Neuron (in vitro differentiated cells): ENCODE results near the gene RAB44.
"Not testable (repeated sequence)": the region's sequence is repeated elsewhere in the genome, so short reads cannot be mapped to it uniquely, and the experiment has no call there.

Experiments used
- H2AFZ ChIP-seq: one replicate; pipeline ENCODE4 v1.6.1; 2013; ENCODE audit warnings: low read depth, mild to moderate bottlenecking, inconsistent platforms, low read length, moderate library complexity
- H3K27me3 ChIP-seq: one replicate; pipeline ENCODE4 v1.6.1; 2013; ENCODE audit warnings: low read length; ENCODE audit not compliant: insufficient read depth
- H3K36me3 ChIP-seq: one replicate; pipeline ENCODE4 v1.6.1; 2013; ENCODE audit warnings: low read length; ENCODE audit not compliant: insufficient read depth
- H3K4me1 ChIP-seq: one replicate; pipeline ENCODE4 v1.6.1; 2013; ENCODE audit warnings: low read length; ENCODE audit not compliant: insufficient read depth
- H3K4me3 ChIP-seq: 2 replicates; pipeline ENCODE4 v1.5.1; 2013; ENCODE audit warnings: mild to moderate bottlenecking, low read length, moderate library complexity
- H3K9me3 ChIP-seq: one replicate; pipeline ENCODE4 v1.6.1; 2013; ENCODE audit warnings: low read length

RAB44 gene

DNA sequence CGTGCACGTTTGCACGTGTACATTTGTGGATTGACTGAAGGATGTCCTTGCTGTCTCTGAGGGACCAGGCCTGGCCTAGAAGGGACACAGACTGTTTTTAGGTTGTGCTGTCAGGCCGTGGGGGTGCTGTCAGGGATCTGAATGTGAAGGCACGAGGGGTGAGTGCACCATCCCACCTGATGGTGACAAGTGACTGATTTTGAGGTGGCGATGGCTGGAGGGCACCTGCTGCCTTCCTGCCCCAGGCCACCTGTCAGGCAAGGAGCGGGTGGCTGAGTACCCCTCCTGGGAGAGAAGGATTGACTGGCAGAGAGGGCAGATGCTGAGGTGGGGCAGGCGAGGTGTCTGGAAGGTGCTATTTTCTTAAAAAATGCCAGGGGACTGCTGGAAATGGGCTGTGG lies 1.2 kb downstream of the RAB44 start:
- Histone ChIP-seq H3K36me3 (no peaks in the 10 kb centered on the region), H3K4me1 (peaks cover 4% of the 10 kb centered on the region), H3K4me3 (no peak overlapping the region), H2AFZ (no peak overlapping the region), H3K27me3 (no peaks in the 10 kb centered on the region), H3K9me3 (peaks cover 4% of the 10 kb centered on the region)

DNA sequence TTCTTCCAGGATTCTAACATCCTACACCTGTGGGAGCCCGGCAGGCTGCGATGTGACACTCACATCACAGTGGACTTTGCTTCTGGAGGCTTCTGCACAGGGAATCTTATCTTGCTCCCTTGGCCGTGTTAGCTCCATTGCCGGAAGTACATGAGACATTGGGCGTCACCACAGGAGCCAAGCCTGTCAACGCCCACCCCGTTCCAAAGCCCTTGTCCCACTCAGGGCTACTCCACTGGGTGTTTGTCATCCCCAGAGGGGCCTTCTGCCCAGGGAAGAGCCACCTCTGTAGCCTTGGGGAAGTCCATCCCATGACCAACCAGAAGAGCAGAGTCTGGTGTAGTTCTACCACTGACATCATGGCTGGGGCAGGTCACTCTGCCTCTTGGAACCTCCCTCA lies 1.7 kb downstream of the RAB44 start:
- H3K4me3 ChIP-seq: no peak overlapping the region
- no peaks in the 10 kb centered on the region for H3K36me3 ChIP-seq
- H3K9me3 ChIP-seq: peaks cover 9% of the 10 kb centered on the region
- peaks cover 4% of the 10 kb centered on the region for H3K4me1 ChIP-seq
- H2AFZ ChIP-seq: no peak overlapping the region
- no peaks in the 10 kb centered on the region for H3K27me3 ChIP-seq

DNA sequence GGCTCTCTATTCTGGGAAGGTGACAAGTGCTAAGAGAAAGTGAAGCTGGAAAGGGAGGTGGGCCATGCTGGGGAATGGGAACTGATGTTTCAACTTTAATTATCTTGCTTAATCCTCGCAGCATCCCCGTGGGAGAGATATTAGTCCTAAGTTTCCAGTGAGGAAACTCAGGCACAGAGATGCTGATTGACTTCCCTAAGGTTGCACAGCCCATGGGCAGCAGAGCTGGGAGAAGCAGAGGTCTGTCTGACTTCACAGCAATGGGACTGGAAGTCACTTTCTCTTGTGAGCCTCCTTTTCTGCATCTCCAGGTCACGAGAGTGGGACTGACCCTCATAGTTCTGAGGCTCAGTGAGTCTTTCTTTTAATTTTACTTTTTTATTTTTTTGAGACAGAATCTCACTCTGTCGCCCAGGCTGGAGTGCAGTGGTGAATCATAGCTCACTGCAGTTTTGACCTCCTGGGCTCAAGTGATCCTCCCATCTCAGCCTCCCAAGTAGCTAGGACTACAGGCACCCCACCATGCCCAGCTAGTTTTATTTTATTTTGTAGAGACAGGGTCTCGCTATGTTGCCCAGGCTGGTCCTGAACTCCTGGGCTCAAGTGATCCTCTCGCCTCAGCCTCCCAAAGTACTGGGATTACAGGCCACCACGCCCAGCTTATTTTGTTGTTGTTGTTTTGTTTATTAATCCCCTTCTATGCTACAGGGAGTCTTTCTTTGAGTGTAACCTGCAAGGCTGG lies 2.6 kb downstream of the RAB44 start:
- H2AFZ ChIP-seq: no peak overlapping the region
- no peaks in the 10 kb centered on the region for H3K27me3 ChIP-seq
- H3K9me3 ChIP-seq: peaks cover 9% of the 10 kb centered on the region
- H3K4me1 ChIP-seq: peaks cover 4% of the 10 kb centered on the region
- no peaks in the 10 kb centered on the region for H3K36me3 ChIP-seq
- H3K4me3 ChIP-seq: no peak overlapping the region

DNA sequence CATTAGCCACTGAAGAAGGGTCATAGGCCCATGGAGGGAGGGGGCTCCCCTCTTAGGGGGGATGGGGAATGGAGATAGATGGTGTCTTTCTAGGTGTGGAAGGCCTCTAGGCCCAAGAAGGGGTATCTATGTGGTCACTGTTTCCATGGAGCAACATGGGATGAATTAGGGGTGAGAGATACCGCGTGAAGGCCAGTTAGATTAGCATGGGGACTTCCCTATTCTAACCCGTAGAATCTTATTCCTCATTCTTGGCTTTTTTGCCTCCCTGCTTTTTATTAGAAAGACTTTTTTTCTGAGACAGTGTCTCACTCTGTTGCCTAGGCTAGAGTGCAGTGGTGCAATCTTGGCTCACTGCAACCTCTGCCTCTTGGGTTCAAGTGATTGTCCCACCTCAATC lies 3.2 kb downstream of the RAB44 start:
- Histone ChIP-seq H3K36me3 (no peaks in the 10 kb centered on the region), H3K4me3 (no peak overlapping the region)

DNA sequence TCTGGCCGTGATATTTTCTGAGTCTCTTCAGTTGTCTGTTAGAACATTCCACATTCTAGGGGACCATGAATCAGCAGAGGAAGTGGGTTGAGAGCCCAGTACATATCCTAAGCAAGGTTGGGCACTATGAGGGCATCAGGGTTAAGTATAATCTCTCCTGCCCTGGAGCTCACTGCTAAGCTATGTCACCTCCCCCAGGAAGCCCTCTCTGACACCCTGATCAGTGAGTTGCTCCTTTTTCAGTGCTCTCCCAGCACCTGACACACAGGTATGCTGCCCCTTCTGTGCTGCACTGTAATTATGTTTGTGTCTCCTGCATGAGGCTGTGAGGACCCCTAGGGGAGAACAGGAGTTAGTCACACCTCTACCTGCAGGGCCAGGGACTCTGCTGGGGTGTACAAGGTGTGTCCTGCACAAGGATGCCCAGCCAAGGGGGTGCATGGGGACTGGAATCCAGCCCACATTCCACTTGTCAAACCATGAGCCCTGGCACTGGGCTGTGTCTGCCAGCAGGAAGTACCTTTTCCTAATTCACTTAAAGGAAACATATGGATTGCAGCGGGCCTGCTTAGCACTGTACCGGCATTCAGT lies 3.9 kb downstream of the RAB44 start:
- peaks cover 4% of the 10 kb centered on the region for H3K4me1 ChIP-seq

More for the DNA sequence above, 3.2 kb downstream of the RAB44 start:
- Histone ChIP-seq H3K27me3 (no peaks in the 10 kb centered on the region), H3K4me1 (peaks cover 4% of the 10 kb centered on the region), H3K9me3 (peaks cover 9% of the 10 kb centered on the region), H2AFZ (no peak overlapping the region)

DNA sequence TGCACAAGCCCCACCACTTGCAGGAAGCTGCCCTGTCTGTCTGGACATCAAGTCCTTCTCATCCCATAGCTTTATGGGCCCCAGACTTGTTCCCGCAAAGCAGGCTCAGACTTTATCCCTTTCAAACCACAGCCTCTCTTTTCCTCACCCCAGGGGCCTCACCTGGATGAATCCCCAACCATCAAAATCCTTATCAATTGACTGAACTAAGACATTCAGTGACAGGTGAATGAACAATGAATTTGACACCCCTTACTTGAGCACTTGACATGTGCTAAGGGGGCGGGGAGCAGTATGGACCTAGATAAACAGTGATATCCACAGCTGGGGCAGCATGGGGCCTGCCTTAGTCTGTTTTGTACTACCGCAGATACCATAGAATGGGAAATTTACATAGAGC lies 5.0 kb downstream of the RAB44 start:
- H3K27me3 ChIP-seq: no peaks in the 10 kb centered on the region

More for the DNA sequence above, 3.9 kb downstream of the RAB44 start:
- H2AFZ ChIP-seq: no peak overlapping the region
- H3K36me3 ChIP-seq: no peaks in the 10 kb centered on the region
- peaks cover 9% of the 10 kb centered on the region for H3K9me3 ChIP-seq
- no peaks in the 10 kb centered on the region for H3K27me3 ChIP-seq
- H3K4me3 ChIP-seq: no peak overlapping the region

DNA sequence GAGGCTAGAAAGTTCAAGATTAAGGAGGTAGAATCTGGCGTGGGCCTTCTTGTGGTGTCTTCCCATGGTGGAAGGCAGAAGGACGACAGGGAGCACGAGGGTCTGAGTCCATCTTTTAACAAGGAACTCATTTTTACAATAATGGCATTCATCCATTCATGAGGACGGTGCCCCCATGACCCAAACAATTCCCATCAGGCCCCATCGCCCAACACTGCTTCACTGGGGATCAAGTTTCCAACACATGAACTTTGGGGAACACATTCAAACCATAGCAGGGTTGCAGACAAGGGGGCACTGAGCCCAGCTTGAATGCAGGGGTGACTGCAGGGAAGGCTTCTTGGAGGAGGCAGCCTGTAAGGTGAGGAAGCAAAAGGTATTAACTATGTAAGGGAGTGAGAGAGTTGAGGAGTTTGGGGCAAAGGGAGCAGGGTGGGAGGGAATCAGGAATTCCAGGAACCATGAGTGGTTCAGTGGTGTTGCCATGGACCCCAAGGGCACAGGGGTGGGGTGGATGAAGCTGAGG lies 5.5 kb downstream of the RAB44 start:
- no peaks in the 10 kb centered on the region for H3K27me3 ChIP-seq
- peaks cover 9% of the 10 kb centered on the region for H3K9me3 ChIP-seq

More for the DNA sequence above, 5.0 kb downstream of the RAB44 start:
- H2AFZ ChIP-seq: no peak overlapping the region
- H3K4me1 ChIP-seq: peaks cover 4% of the 10 kb centered on the region
- H3K9me3 ChIP-seq: peaks cover 9% of the 10 kb centered on the region
- H3K36me3 ChIP-seq: no peaks in the 10 kb centered on the region
- H3K4me3 ChIP-seq: no peak overlapping the region

DNA sequence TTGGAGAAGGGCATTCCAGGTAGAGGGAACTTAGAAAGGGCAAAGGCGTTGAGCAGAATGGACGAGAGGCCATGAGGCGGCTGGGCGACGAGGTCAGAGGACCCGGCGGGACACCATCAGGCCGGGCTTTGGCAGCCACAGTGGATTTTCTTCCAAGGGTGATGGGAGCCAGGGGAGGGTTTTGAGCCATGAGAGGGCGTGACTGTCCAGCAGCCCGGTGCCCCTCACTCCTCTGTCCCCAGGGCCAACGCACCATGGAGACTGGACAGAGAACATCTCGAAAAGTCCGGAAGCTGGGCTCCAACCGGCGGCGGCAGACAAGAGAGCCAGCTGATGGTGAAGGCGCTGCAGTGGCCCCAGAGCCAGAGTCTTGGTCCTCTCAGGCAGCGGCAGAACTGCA lies 6.4 kb downstream of the RAB44 start:
- Histone ChIP-seq H3K9me3 (peaks cover 9% of the 10 kb centered on the region), H3K36me3 (no peaks in the 10 kb centered on the region), H2AFZ (no peak overlapping the region), H3K4me1 (peaks cover 4% of the 10 kb centered on the region), H3K27me3 (no peaks in the 10 kb centered on the region), H3K4me3 (no peak overlapping the region)

More for the DNA sequence above, 5.5 kb downstream of the RAB44 start:
- no peak overlapping the region for H2AFZ ChIP-seq
- H3K36me3 ChIP-seq: no peaks in the 10 kb centered on the region
- H3K4me1 ChIP-seq: peaks cover 4% of the 10 kb centered on the region
- no peak overlapping the region for H3K4me3 ChIP-seq

DNA sequence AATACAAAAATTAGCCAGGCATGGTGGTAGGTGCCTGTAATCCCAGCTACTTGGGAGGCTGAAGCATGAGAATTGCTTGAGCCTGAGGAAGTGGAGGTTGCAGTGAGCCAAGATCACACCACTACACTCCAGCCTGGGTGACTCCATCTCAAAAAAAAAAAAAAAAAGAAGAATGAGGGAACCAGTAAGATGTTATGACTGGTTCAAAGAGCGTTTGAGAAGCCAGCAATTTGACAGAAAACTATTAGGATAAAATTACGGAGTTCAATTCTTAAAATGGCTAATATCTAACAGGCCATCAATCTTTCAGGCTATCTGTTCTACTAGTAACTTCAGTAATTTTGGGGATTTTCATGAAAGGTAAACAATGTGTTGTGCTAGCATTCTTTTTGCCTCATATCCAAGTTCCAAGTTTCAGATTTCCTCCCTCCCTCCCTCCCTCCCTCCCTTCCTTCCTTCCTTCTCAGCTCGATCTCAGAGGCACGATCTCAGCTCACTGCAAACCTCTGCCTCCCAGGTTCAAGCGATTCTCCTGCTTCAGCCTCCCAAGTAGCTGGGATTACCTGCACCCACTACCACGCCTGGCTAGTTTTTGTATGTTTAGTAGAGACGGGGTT lies 7.4 kb downstream of the RAB44 start:
- H3K36me3 ChIP-seq, H3K27me3 ChIP-seq, H3K9me3 ChIP-seq, H3K4me3 ChIP-seq, H2AFZ ChIP-seq, H3K4me1 ChIP-seq: not testable (repeated sequence)

DNA sequence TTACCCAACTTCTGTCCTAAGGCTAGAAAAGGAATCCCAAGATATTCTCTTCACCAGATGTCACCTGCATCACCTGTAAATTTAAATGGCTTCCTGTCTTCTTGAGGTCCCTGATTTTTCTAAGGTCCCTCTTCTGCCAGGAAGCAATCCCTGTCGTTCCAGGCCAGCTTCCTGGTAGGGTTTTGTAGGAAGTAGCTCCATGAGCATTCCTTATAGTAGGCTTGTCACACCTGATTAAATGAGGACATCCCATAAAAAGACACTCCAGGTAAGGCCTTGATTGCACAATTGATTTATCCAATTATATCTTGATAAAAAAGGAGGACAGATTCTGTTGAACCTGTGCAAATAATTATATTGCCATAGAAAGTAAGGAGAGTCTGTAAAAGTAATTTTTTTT lies 8.7 kb downstream of the RAB44 start:
- Histone ChIP-seq H3K9me3 (peaks cover 9% of the 10 kb centered on the region), H3K4me3 (no peak overlapping the region), H2AFZ (no peak overlapping the region), H3K36me3 (no peaks in the 10 kb centered on the region), H3K27me3 (no peaks in the 10 kb centered on the region), H3K4me1 (peaks cover 4% of the 10 kb centered on the region)

DNA sequence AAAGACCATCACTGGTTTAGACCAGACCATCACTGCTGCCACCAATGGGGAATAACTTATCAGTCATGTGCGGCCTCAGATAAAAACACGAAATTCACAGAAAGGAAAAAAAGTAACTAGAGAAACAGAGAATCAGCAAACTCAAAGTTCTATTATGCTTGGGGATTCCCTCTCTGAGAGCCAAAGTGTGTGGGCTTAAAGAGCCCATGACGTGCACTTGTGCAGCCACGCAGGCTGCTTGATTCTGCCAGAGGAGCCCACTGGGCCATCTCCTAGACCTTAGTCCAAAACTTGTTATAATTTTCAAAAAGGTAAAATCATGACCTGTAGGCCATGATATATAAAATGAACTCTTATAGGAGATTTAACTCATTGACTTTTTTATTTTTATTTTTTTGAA lies 15.2 kb downstream of the RAB44 start:
- Histone ChIP-seq H3K4me3 (no peak overlapping the region), H3K9me3 (no peaks in the 10 kb centered on the region), H3K4me1 (no peaks in the 10 kb centered on the region), H2AFZ (no peak overlapping the region), H3K27me3 (peaks cover 19% of the 10 kb centered on the region), H3K36me3 (no peaks in the 10 kb centered on the region)

DNA sequence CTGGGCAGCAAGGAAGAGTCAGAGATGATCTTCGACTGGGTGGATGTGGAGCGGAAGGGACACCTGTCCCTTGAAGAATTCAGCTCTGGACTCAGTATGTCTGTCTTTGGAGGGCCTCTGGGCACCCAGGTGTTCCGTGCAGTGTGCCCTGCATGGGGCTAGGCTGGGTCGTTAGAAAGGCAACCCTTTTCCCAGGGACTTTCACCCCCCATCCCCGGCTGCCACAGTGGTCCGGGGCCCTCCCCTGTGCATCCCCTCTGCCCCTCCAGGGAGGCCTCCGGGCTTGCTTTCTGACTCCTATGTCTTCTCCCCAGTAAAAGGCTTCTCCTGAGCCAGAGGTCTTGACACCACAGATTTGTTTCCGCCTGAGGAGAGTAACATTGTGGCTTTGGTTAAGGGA lies 16.2 kb downstream of the RAB44 start:
- H3K36me3 ChIP-seq: no peaks in the 10 kb centered on the region
- H3K27me3 ChIP-seq: peaks cover 25% of the 10 kb centered on the region
- H3K9me3 ChIP-seq: no peaks in the 10 kb centered on the region
- no peak overlapping the region for H3K4me3 ChIP-seq
- H3K4me1 ChIP-seq: no peaks in the 10 kb centered on the region
- no peak overlapping the region for H2AFZ ChIP-seq

DNA sequence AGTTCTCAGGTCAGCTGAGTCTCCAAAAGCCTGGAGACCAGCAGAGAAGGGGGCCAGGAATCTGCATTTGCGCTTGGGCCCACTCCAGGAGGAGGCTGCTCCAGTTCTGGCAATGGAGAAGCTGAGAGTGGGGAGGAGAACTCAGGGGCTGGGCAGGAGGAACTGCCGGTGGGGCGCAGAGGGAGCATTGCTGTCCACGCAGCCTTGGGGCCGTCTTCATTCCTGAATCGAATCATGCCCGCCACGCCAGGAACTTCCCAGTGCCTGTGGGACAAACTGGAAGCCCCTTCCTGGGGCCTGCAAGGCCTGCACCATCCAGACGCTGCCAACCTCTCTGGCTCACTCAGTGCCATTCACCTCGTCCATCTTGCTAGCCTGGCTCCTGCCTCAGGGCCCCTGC lies 16.9 kb downstream of the RAB44 start:
- H3K9me3 ChIP-seq: no peaks in the 10 kb centered on the region
- no peaks in the 10 kb centered on the region for H3K4me1 ChIP-seq
- H3K36me3 ChIP-seq: no peaks in the 10 kb centered on the region
- no peak overlapping the region for H3K4me3 ChIP-seq
- H2AFZ ChIP-seq: no peak overlapping the region
- peaks cover 25% of the 10 kb centered on the region for H3K27me3 ChIP-seq
